GM12892 (cell line): ENCODE data around the gene CDR2L.

Experiments
- POLR2A ChIP-seq: IDR thresholded peaks from 2 replicates; pipeline ENCODE4 v1.6.1; 2011; ENCODE audit warnings: low read depth, low read length, control low read depth
- POLR2AphosphoS5 ChIP-seq: IDR thresholded peaks from 2 replicates; pipeline ENCODE4 v1.6.1; 2011; ENCODE audit warnings: low read depth, low read length, control low read depth
- TAF1 ChIP-seq: IDR thresholded peaks from 2 replicates; pipeline ENCODE4 v1.6.1; 2011; ENCODE audit warnings: low read depth, mild to moderate bottlenecking, control low read depth, low read length, borderline replicate concordance

DNA sequence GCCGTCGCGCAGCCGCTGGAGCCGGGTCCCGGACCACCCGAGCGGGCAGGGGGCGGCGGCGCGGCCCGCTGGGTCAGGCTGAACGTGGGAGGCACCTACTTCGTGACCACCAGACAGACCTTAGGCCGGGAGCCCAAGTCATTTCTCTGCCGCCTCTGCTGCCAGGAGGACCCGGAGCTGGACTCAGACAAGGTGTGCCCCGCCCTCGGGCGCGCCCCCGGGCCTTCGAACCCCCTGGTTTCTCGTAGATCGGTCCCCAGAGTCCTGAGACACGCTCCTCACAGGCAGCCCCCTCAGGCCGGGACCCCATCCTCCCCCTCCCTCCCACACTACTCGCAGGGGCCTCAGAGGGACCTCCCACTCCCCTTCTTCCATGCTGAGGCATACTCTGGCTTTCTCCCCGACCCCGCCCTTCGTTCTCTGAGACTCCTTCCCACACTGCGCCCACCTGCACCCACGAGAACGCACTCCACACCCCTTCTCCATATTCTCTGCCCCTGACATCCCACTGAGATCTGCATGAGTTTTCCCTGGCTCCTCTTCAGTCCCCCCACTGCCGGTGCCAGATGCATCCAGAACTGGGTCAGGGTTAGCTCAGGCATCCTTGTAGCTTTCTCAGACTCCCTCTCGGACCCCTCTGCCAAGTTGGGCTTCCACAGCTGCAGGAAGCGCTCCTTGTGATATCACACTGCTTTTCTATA, 60.1 kb downstream of the CDR2L start:
- TF ChIP-seq POLR2A (no peak), POLR2AphosphoS5 (no peak), TAF1 (no peak)
